Testis (tissue), 2 donors: Measurements from ENCODE around the gene CERS5.

Source experiments
- POLR2A ChIP-seq: fragments of 450-650 bp; IDR thresholded peaks from one replicate; pipeline ENCODE4 v1.6.1; 2017; ENCODE audit warnings: antibody characterized with exemption, mild to moderate bottlenecking, moderate library complexity
- TF ChIP-seq, protein P1 (sequence below), 3 experiments: fragments of 450-650 bp in 2 of 3; fragments of 200-600 bp in 1 of 3; sonication (generic) in 1 of 3; IDR thresholded peaks; one replicate each; pipeline ENCODE4 v1.5.1; 2016 to 2019; ENCODE audit warnings: antibody characterized with exemption in 3 of 3, mild to moderate bottlenecking in 2 of 3, moderate library complexity in 1 of 3

DNA sequence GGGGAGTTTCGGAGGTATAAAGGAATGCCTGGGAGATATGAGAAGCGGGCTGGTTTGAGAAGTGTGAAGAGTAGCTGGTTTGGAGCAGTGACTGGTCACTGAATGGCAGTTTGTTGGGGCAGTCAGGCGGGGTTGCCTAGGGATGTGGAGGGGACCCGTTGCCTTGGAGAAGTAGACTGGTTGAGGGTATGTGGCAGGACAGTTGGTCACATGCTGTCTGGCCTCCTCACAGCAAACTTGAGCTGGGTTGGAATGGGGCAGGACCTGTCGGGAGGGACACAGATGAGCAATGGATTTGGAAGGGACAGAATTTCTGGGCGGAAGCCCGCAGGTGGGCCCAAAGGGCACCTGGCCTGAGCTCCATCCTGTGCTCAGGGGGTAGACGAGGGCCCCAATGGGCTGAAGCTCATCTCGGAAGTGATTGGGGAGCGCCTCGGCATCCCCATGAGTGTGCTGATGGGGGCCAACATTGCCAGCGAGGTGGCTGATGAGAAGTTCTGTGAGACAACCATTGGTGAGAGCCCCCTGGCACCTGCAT lies 61.2 kb downstream of the CERS5 start:
- TF ChIP-seq, protein P1, sequence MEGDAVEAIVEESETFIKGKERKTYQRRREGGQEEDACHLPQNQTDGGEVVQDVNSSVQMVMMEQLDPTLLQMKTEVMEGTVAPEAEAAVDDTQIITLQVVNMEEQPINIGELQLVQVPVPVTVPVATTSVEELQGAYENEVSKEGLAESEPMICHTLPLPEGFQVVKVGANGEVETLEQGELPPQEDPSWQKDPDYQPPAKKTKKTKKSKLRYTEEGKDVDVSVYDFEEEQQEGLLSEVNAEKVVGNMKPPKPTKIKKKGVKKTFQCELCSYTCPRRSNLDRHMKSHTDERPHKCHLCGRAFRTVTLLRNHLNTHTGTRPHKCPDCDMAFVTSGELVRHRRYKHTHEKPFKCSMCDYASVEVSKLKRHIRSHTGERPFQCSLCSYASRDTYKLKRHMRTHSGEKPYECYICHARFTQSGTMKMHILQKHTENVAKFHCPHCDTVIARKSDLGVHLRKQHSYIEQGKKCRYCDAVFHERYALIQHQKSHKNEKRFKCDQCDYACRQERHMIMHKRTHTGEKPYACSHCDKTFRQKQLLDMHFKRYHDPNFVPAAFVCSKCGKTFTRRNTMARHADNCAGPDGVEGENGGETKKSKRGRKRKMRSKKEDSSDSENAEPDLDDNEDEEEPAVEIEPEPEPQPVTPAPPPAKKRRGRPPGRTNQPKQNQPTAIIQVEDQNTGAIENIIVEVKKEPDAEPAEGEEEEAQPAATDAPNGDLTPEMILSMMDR (IDR thresholded peaks at IDR 0.05) = no peak
- TF ChIP-seq POLR2A = no peak
